GM19395 (cell line): ENCODE measurements around the gene FAM163B.

Source experiments
- ATAC-seq: cut with Tn5 transposase; IDR thresholded peaks from one replicate; pipeline ENCODE4 v1.9.1; 2021; ENCODE audit warnings: mild to moderate bottlenecking, moderate library complexity; ENCODE audit not compliant: unreplicated experiment

FAM163B gene

DNA sequence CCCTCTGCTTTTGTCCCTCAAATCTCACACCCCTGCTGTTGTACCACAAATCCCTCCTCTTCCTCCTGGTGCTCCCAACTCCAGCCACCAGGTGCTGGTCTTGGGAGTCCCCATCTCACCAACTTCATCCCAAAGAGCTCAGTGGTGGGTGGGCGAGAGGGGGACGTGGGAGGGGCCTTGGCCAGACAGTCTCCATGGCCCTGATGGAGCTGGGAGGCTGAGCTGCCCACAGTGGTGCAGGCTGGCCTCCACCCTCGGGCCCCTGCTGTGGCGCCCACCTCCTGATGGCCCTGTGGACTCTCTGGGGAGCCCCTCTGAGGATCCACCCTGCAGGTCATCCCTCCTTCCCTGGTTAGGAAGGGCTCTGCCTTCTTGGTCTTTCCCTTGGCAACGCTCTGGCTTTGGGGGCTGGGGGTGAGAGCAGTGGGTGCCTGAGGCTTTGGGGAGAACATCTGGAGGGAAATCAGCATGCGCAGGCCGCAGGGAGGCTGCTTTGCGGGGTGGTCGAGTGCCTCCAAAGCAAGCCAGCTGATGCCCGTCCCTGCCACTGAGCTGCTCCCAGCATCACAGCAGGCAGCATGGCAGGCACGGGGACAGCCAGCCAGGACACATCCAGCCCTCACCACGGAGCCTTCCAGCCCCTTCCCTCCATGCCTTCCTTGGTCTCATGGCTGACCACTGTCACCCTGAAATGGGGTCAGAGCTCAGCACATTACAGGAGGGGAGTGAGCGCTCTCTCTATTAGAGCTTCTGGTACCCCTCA lies 7.6 kb upstream of the FAM163B start:
- ATAC-seq, result no peak

DNA sequence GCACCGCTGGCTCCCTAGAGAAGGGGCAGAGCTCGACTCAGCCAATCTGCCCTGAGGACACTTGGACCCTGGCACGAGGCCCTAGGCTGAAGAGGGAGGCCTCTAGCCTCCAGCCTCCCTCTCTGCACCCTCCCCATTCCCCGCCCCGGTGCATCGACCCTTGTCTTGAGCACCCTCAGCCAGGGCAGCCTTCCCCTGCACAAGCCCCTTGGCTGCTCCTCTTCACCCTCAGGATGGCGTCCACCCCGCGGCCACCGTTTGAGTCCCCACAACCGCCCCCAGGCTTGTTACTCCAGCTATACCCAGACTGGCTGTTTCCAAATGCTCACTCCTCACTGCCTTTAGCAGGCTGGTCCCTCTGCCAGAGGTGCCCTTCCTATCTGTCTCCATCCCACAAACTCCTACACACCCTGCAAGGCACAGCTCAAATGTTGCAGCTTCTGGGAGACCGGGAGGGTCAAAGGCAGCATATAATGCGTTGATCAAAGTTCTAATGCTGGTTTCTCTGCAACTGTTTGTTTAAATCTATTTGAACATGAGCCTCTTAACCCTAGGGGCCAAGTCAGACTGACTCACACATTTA lies 6.5 kb upstream of the FAM163B start:
- ATAC-seq, result no peak

DNA sequence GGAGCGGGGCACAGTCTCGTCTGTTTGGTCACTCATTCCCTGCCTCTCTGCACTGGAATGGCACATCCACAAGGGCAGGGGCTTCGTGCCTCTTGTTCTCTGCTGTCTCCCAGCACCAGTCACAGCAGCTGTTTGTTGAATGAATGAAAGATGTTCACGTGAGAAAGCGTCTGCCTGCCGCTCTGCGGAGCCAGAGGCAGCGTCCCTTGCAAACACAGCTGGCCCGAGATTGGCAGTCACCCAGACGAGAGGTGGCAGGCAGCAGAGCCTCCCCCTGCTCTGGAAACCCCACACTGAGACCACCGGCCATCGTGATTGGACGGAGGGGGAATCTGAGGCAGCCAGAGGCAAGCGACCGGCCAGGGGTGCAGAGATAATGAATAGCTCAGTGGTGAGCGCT lies 6.0 kb upstream of the FAM163B start:
- ATAC-seq, result no peak

DNA sequence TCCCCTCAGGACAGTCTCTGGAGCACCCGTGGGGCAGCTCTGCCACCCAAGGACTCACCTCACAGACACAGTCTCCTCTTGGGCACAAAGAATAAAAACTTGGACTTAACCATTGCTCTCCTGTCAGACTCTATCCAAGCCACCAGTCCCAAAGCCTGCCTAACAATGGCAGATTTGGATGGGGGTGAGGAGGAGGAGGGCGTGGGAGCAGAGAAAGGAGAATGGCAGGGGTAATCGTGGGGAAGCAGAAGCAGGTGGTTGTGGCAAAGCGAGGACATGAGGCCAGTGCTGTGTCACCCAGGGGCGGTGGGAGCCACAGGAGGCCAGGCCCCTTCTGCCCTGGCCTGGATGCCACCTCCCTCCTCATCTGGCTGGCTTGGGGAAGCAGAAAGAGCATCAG lies 5.5 kb upstream of the FAM163B start:
- no peak for ATAC-seq

DNA sequence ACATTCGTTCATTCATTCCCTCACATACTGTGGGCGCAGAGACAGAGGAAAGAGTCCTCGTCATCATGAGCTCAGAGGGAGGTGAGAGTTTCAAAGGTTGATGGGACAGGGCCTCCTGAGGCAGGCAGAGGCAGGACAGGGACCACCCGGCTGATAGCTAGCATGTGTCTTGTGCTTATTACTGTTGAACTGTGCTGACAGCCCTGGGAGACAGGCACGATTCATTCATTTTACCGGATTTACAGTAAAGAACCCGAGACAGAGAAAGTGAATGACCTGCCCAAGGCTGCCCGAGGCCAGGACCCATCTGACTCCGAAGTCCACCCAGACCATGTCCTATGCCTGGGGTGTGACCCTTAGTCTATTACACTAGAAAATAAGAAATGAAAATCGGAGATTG lies 4.9 kb upstream of the FAM163B start:
- ATAC-seq, result no peak

DNA sequence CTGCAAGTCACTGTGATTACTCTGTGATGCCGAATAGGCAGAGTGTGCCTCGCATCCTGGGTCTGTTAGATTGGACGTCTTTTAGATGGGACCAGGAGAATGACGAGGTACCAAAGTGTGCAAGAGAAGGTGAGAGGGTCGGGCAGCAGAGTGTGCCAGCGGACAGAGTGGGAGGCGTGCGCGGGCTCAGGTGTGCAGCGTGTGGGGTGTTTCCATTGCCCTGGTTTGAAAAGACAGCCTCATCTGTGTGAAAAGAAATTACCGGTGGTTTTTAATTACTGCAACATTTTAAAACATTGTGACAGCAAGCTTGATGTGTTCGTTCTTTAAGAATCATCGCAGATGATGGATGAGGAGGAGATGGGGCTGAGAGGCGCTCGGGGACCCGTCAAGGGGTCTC lies 4.2 kb upstream of the FAM163B start:
- ATAC-seq, result no peak

DNA sequence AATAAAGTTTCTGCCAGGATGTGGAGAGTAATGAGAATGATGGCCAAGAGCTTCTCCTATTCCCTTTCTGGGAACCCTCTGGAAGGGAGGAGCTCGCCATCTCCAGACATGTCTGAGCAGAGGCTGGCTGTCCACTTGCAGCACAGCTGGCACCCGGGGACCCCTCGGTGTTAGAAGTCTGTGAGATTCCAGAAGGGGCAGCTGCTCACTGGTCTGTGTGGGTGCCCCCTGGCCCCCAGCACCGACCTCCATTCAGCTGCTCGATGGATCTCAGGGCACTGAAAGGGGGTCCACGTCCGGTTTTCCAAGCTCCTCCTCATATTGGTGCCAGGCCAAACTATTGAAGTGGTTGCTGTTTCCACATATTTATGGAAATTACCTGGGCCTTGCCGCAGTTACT lies 3.6 kb upstream of the FAM163B start:
- ATAC-seq, result no peak

DNA sequence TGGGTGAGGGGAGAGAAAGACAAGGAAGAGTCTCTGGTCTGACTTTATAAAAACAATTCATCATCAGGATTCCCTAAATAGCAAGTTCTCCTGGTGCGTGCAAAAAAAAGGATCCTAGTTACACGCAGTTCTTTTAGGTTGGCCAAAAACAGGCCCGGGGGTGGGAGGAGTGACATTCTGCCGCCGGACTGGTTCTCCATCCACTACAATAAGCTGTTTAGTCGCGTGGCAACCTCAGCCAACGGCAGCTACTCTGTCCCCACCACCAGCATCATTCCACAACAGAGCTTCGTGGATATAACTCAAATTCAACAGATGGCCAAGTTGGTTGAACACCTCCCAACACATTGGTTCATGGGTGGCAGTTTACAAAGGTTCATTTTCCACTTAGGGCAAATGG lies 2.9 kb upstream of the FAM163B start:
- no peak for ATAC-seq

DNA sequence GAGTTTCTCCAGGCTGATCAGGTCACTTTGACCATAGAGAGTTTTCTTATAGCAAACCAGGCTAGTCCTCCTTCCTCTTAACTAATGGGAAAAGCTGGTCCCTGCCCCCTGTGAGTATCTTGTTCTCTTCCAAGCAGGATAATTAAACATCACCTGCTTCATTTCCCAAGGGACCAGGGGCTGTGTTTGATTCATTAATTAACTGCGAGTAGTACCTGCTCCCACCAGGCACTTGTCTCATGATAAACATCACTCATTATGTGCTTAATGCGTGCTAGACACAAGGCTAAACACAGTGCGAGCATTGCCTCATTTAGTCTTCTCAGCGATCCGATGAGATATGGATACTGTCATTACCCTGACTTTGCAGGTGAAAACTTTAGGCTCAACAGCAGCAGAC lies 1.7 kb upstream of the FAM163B start:
- no peak for ATAC-seq

DNA sequence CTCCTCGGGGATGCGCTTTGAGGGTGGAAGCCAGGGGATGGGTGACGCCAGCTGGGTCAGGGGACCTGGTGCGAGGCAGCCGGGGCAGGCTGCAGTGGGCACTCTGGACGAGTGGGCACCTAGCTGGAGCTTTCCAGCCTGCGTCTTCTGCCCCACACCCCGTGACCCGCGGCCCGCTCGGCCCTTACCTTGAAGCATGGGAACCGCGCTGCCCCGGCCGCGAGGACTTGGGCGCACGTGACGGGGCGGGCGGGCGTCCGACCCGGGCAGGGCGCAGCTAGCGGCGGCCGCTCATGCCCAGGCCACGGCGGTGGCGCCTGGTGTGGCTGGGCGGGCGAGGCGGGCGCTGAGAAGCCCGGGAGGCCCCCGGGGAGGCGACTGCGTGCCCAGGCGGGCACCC lies 300 bp downstream of the FAM163B start:
- ATAC-seq, result no peak

DNA sequence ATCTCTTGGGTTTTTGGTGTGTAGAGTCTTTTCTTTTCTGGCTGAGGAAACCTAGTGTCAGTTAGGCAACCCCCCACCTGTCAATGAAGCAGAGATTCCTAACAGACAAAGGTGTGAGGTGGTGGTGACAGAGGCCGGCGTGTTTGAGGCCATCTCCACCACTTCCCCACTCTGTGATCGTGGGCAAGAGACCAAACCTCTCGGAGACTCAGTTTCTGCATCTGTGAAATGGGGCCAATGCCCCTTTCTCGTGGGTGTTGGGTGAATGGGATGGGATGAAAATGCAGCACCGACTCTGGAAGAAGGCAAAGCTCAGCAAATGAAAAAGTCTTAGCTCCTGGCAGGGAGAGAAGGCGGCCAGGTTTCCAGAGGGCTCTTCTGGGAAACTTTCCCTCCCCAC lies 807 bp downstream of the FAM163B start:
- no peak for ATAC-seq

DNA sequence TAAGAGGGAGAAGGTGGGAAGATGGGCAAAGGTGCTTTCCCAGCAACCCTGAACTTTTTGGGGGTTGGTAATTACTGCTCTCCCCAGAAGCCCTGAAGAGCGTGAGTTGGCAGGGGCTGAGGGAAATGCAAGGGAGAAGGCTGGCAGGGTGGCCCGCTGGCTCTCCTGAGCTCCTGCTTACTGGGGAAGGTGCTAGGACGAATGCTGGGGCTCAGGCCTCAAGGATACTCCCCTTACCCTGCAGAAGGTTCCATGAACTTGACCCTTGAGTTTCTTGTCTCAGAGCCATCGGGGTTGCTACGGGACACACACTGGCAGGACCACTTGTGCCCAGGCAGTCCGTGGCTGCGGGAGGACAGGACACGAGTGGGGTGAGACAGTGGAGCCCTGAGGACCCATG lies 1.2 kb downstream of the FAM163B start:
- ATAC-seq, result no peak

DNA sequence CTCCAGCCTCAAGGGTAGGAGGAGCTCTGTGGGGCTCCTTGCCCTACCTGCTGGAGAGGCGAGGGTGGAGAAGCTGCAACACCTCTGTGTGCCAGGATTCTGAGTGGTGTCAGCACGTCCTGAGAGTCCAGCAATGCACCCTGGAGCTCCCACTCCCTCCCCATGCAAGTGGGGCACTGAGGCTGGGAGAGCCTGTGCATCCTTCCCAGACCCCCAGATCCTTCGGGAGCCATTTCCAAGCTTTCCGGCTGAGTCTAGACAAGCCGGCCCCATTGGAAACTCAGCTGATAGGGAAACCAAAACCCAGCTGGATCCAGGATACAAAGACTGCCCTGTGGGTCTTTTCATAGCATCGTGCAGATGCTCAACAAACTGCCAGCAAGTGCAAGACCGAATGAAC lies 1.8 kb downstream of the FAM163B start:
- no peak for ATAC-seq

DNA sequence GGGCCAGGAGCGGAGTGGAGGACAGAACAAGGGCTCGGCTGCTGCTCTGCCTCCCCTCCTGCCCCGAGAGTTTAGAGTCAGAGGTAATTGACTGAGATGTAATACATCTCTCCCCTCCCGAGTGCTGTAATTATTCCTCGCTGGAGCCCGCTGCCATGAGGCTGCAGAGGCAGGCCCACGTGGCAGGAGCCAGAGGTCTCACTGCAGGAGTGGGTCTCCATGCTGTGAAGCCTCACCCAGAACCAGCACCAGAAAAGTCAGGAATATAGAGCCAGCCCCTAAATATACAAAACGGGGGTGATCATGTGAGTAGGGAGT lies 2.5 kb downstream of the FAM163B start:
- no peak for ATAC-seq

DNA sequence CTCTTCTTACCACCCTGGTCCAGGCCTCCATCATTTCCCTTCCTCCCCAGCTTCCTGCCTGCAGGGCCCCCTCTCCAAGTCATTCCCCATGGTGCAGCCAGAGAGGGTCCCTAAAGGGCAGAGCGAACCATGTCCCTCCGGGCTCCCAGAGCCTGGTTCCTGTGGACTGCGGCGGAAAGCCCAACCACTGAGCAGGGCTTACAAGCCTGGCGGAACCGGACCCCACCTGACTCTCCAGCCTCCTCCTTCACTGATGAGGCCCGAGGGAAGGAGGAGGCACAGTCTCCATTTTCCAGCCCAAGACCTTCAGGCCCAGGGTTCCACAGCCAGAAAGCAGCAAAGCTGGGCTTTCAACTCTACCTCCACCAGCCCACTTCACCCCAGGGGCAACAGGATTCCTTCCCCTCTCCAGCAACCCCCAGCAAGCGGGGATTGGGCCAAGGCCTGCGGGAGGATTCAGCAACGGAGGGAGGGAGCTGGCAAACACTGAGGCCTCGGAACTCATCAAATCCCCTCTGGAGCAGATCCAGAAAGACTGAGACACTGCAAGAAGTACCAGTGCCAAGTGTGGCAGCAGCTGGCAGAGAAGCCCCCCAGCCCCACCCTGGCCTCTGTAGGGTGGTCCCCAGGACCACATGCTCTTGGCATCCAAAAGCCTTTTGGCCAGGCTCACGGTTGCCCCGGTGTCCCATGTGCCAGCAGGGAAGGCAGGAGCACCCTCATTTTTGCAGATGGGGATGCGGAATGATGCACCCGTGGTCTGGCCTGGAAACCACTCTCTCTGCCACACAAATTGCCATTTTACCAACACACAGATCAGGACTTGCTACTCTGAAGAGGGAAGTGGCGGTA lies 3.1 kb downstream of the FAM163B start:
- no peak for ATAC-seq

DNA sequence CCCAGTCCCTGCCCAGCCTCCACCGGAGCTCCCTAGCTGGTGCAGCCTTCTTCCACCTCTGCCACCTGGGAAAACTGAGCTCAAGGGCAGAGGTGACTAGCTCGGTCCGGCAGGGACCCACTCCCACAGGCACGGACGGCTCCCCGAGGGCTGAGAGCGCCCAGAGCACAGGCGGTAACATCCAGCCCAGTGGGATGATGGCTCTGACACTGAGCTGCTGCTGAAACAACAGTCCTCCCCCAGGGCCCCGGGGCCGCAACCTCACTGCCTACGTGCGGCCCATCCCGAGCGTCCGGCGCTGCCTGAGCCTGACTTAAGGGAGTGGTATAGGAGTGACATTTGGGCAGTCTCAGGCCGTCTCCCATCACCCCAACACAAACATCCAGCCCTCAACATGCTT lies 3.7 kb downstream of the FAM163B start:
- no peak for ATAC-seq

DNA sequence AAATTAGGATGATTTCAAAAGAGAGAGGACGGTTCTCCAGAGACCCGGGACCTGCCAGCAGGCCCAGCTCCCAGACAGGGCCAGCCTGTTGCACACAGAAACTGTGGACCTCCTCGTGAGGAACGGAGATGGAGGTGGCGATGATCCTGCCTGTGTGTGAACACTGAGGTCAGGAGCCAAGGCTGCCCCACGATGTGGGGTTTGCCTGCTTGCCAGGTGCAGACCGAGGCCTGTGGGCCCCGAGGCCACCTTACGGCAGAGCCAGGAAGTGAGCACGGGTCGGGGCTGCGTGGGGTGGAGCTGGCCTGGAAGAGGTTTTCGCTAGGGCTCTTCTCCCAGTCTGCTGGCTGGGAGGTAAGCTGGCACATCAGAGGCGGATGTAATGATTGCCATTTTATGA lies 4.3 kb downstream of the FAM163B start:
- no peak for ATAC-seq

DNA sequence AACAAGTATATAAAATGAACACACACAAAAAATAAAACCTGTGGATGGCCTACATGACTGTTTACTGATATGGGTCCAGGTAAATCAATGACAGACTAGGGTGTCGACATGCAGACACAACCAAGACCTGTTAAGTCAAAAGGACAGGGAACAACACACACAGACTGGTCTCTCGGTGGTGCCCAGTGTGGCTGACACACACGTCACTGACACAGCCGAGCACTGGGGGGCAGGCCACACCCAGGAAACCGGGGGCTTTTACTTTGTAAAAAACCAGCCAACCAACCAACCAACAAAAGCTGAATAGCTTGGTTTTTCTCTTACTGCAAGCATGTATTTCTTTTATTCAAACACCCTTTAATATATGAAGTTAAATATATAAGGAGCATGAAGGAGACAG lies 5.0 kb downstream of the FAM163B start:
- ATAC-seq, result no peak

DNA sequence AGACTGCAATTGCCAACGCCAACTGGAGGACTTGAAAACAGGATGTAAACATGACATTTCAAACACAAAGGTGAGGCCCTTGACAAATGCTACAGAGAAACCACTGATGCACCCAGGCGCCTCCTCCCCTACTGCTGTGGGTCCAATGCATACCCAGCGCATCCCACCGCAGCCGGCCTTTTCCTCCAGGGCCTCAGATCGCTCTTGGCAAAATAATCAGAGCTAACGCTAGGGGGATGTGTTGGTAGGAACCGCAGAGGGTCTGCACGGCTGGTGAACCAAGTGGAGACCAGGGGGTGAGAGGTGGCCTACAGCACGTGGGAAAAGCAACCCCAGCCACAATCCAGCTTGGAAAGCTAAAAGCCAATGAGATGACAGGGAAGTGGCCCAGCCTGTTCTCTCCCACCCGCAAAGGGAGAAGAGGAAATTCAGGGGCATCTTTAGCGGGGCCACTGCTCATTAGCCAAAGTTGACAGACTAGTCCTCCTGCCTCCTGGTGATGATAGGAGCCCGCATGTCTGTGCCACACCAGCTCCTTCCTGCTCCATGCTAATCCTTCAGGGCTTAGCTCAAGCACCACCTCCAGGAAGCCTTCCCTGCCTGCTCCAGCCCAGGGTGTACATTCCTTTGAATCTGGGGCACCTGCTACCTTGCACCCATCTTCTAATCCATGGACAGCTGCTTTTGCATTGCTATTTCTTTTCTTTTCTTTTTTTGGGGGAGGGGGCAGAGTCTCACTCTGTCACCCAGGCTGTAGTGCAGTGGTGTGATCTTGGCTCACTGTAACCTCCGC lies 5.9 kb downstream of the FAM163B start:
- no peak for ATAC-seq

DNA sequence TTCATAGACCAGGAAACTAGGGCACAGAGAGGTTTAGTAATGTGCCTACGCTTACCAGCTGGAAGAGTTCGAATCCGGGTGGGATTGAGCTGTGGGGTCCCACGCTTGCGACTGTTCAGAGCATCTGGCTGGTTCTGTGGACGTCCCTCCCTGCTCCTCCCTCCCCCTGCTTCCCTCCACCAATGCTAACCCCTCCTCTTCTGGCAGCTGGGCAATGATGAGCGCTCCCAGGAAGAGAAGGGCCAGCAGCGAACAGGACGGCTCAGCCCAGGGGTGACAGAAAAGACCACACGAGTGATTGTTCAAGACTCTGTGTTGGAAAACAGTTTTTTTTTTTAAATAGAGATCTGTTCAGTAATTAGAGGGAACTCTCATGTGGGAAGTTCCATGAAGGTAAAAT lies 6.9 kb downstream of the FAM163B start:
- ATAC-seq, result no peak

DNA sequence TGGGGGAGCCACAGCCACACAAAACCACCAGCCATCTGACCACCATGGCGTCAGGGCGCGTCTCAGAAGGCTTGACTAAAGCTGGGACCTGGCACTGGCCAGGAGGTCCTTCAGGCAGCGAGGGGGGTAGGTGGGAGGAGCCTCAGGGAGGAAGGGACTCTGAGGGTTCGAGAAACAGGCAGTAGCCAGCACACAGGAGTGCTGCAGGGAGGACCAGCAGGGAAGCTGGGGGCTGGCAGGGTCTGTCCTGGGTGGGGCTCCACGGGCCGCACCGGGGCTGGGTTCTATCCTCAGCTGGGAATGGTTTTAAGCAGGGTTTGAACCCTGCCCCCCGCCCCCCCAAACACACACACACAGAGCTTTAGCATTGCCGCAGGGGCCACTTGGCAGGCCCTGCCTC lies 7.4 kb downstream of the FAM163B start:
- ATAC-seq, result no peak
